SK-N-MC (cell line): ENCODE results near the gene AHRR.
"Not testable (repeated sequence)": the region's sequence is repeated elsewhere in the genome, so short reads cannot be mapped to it uniquely, and the experiment has no call there.

ENCODE experiments used
- EZH2 ChIP-seq: fragments of 200-600 bp; sonication (generic); IDR thresholded peaks from one replicate; pipeline ENCODE4 v1.6.1; 2017; ENCODE audit warnings: antibody characterized with exemption
- FOXP2 ChIP-seq: optimal IDR thresholded peaks from 2 replicates; pipeline ENCODE3; 2011; ENCODE audit warnings: mild to moderate bottlenecking, moderate library complexity; ENCODE audit not compliant: insufficient read depth; ENCODE audit errors: extremely low read length, control extremely low read depth
- POLR2AphosphoS5 ChIP-seq: IDR thresholded peaks from 2 replicates; pipeline ENCODE4 v1.6.1; 2012; ENCODE audit warnings: mild to moderate bottlenecking, low read depth, low read length, borderline replicate concordance

GRCh38 chr5:302416-302815 is 19.1 kb upstream of the AHRR start:
- not testable (repeated sequence) for TF ChIP-seq EZH2, POLR2AphosphoS5, FOXP2
